Endometrial microvascular endothelial cells (primary cell): Measurements from ENCODE around the gene CHST12. TPM values are rescaled to one million over a fixed set of nuclear protein-coding genes. Genes with fewer than 3 reads are reported as not detected.

ENCODE experiments used
- in situ Hi-C: cut with HindIII; loops from 2 replicates; pipeline ENCODE4 v1.10.0; 2017; ENCODE audit warnings: low sequenced_read_pairs, low pct_unique_long_range_greater_than_20kb; ENCODE audit errors: inconsistent ontology term
- total RNA-seq: library from RNA; depleted of rRNA; stranded (reverse); fragments of >200 nt; gene quantifications from one replicate; pipeline ENCODE4 v1.2.3, GENCODE V29; 2015; ENCODE audit errors: inconsistent ontology term

Gene CHST12
- total RNA-seq, 1 donor from 2014 or later = 11.9 TPM

- in situ Hi-C loops = no loop called here
Measured at GRCh38 chr7:2425749-2426148, 22.3 kb downstream of the CHST12 start.

- in situ Hi-C loops = no loop called here
Measured at GRCh38 chr7:2431260-2431867, 28.0 kb downstream of the CHST12 start.

DNA sequence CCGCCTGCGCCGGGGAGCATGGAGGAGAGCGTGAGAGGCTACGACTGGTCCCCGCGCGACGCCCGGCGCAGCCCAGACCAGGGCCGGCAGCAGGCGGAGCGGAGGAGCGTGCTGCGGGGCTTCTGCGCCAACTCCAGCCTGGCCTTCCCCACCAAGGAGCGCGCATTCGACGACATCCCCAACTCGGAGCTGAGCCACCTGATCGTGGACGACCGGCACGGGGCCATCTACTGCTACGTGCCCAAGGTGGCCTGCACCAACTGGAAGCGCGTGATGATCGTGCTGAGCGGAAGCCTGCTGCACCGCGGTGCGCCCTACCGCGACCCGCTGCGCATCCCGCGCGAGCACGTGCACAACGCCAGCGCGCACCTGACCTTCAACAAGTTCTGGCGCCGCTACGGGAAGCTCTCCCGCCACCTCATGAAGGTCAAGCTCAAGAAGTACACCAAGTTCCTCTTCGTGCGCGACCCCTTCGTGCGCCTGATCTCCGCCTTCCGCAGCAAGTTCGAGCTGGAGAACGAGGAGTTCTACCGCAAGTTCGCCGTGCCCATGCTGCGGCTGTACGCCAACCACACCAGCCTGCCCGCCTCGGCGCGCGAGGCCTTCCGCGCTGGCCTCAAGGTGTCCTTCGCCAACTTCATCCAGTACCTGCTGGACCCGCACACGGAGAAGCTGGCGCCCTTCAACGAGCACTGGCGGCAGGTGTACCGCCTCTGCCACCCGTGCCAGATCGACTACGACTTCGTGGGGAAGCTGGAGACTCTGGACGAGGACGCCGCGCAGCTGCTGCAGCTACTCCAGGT lies 29.7 kb downstream of the CHST12 start:
- in situ Hi-C loops = no loop called here

- in situ Hi-C loops = no loop called here
Measured at GRCh38 chr7:2433713-2434550, 30.5 kb downstream of the CHST12 start.

- in situ Hi-C loops = no loop called here
Measured at GRCh38 chr7:2435146-2435545, 31.7 kb downstream of the CHST12 start.

GRCh38 chr7:2436341-2437104 lies 33.1 kb downstream of the CHST12 start:
- in situ Hi-C loops = no loop called here

GRCh38 chr7:2437136-2437535 lies 33.7 kb downstream of the CHST12 start:
- in situ Hi-C loops = no loop called here

- in situ Hi-C loops = no loop called here
Measured at GRCh38 chr7:2437537-2438148, 34.2 kb downstream of the CHST12 start.

DNA sequence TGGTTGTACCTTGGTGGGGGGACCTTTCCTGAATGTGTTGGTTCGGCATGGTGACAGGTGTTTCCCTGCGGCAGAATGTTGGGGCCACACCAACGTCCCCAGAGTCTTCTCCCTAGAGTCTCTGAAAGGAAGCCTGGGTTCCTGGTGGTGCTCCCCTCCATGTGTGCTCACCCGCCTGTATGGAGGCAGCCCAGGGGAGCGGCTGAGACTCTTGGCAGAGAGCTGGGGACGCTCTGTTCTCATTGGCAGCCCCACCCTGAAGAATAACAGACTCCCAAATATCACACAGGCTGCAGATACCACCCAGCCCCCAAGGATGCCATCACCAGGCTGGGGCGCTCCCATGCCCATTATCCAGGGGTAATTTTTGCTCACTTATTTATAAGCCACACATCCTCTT lies 34.8 kb downstream of the CHST12 start:
- in situ Hi-C loops = no loop called here

DNA sequence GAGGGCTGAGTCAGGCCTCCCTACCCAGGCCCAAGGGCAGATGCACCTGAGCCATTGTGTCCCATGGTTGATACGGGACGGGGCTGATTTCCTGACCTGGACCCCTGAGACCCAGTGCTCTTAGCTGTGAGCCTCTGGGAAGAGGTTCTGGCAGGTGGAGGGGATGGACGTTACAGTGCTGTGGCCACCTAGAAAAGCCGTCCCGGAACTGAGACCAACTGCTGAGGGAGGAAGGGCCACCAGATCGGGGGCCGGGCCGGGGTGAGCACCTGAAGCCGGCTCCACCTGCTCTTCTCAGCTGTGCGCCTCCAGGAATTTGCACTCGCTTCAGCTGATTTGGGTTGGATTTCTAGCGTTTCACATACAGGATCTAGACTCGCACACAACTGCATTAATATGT lies 35.4 kb downstream of the CHST12 start:
- in situ Hi-C loops = no loop called here

- in situ Hi-C loops = no loop called here
Measured at GRCh38 chr7:2440608-2441245, 37.3 kb downstream of the CHST12 start.

DNA sequence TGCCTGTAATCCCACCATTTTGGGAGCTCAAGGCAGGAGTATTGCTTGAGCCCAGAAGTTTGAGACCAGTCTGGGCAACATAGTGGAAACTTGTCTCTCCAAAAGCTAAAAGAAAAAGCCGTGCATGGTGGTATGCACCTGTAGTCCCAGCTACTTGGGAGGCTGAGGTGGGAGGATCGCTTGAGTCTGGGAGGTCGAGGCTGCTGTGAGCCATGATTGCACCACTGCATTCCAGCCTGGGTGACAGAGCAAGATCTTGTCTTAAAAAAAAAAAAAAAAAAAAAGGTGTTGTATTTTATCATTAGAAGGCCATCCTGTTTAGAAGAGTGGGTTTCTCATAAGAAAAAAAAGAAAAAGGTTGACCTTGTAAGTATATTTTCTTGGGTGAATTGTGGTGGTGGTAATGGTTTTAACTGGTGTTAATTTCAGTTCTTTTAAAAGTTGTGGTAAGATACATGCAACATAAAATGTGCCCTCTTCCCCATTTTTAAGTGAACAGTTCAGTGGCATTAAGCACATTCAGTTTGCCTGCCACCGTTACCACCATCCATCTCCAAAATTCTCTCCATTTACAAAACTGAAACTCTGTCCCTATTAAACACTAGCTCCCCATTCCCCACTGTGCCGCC lies 38.1 kb downstream of the CHST12 start:
- in situ Hi-C loops = no loop called here

DNA sequence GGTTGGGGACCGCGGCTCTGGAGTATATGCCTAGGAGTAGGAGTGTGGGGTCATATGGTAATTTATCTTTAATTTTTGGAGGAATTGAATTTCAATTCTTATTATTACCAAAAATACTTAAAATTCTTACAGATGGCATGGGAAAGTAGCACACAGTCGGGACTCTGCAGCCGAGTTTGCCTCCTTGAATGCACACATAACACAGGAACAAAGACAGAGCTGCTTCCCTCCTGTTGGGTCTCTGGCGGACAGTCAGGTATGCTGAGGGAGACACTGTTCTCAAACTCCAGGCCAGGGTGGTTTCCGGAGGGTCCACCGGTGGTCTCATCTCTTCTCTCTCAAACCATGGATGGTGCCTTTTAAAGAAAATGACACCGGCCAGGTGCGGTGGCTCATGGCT lies 40.1 kb downstream of the CHST12 start:
- in situ Hi-C loops = no loop called here

GRCh38 chr7:2444476-2444875 lies 41.1 kb downstream of the CHST12 start:
- in situ Hi-C loops = no loop called here

DNA sequence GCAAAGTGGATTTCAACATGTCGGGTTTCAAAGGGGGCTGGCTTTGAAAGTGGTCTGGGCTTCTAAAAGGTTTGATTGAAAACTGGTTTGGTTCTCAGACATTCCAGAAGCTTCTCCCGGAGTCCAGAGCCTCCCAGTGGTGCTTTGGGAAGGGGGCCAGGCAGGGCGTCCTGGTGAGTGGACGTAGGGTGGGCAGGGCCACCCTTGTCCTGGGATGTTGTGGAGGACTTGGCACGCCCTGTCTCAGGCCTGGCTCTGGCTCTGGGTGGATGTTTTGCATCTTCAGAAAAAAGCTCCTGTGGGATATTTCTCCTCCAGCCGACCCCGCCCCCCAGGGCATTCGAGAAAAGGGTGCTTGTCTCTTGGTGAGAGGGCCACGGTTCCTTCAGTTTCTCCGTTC lies 41.6 kb downstream of the CHST12 start:
- in situ Hi-C loops = no loop called here

DNA sequence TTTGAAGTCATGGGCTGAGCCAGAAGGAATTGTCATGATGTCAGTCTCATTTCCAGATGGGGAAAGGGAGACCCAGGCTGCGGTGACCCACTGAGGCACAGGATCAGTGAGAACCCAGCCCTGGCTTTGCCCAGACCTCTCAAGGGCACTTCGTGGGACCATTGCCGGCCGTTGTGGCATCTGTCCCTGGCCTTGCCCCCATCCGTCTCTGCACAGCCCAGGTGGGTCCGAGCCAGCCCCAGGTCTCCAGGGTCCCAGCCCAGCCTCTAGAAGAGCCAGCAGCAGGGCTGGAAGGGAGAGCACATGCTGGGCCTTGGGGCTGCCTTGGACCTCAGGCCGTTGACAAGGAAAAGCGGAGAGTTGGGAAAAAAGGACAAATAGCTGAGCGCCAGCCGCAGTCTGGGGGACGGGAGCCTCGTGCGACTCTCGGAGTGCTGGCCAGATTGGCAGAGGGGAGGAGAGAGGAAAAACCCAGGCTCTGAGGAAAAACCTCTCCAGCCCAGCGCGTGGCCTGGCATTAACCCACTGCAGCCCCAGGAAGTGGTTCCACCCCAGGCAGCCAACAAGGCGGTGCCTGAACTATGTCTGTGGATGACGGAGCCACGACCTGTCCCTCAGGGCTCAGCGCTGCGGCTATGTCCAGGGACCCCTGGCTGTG lies 42.6 kb downstream of the CHST12 start:
- in situ Hi-C loops = no loop called here

DNA sequence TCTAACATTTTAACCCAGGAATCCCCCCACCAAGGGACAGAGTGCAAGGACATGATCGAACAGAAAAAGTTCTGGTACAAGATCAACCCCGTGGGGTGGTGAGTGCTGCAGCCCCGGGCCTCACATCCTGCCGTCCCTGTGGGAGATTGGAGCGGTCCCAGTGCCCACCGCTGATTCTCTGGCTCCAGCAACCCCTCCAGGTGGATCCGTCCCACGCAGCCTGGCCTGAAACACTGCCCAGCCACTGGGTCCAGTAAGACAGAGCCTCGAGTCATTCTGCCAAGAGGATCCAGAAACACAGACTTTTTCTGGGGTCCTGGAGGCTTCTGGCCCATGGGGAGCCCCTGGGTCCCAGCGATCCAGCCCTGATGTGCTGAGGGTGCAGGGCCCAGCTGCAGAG lies 43.3 kb downstream of the CHST12 start:
- in situ Hi-C loops = no loop called here
